ENCODE data around the gene MAP2K3.
"Not testable (repeated sequence)": the region's sequence is repeated elsewhere in the genome, so short reads cannot be mapped to it uniquely, and the experiment has no call there.

The MAP2K3 gene

DNA sequence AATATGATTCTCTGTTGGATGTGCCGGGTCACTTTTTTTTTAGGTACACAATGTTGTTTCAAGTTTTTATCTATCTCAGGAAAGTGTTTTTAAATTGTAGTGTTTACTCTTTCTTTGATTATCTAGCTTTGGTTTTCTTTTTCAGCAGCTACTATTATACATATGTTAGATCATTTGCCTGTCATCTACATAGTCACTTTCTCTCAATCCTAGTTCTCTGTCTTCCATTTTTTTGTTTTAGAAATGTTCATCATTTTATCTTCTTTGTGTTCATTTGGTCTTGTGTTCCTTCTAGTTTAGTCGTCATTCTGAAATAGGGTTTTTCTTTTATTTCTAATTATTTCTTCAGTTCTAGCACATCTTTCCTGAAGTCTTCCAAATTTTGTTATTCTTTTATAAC is 44.3 kb downstream of the MAP2K3 start:
- DNase-seq (ENCODE audit: low read depth in 2 of 2), result not testable (repeated sequence)

DNA sequence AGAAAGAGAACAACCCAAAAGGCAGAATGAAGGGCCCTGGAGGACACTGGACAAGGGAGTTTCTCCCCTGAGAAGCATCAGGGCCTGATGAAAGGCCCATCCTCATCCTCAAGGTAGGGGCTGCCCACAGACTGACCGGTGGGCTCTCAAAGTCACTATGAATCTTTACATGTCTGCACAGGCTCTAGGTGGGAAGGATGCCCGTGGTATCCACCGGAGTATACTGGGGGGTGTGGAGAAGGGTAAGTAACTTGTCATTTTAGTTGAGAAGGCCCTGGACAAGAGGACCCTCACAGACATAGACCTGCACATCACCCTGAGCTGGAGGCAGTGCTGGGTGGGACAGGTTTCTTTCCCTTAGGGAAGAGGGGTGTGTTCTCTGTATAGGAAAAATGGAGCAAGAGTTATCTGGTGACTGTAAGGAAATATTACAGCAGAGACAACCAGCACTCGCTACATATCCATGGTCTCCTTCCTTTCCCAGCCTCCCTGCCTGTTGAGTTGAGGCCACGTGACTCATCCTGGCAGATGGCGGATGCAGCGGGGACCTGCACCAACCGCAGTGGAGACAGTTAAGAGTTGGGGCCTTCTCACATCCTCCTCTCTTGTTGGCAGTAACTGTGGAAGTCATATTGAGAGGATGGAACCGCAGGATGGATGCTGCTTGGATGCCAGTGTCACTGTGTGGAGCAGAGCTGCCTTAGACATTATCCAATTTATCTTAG is 46.1 kb downstream of the MAP2K3 start:
- DNase-seq (ENCODE audit: low read depth in 2 of 2), result no peak

DNA sequence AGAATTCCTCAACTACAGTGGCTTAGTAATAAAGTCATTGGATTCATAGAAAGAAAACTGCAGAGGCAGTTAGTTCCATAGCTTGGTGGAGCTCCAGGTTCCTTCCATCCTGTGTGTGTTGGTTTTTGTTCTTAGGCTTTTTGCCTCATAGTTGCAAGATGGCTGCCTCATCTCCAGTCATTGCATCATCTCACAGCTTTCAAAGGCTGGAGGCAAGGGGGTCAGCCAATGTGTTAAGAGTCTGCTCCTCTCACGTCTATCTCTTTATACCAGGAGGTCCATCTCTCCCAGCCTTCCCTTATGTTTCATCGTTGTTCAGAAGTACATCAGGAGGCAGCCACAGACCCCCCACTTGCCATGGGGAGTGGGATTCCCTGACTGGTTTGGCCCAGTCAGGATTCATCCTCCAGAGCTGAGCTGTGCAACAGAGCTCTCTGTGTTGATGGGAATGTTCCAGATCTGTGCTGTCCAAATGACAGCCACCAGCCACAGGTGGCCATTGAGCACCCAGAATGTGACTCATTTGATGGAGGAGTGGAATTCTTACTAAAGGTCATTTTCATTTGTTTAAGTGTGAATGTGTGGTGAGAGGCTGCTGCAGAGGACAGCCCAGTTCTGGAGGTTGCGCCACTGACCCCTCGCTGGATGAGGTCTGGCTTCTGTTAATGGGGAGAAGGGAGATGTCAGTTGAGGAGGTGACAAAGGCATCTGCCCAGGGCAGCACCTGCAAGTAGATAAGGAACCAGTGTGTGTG is 52.2 kb downstream of the MAP2K3 start:
- not testable (repeated sequence) for DNase-seq (ENCODE audit: low read depth in 2 of 2)

DNA sequence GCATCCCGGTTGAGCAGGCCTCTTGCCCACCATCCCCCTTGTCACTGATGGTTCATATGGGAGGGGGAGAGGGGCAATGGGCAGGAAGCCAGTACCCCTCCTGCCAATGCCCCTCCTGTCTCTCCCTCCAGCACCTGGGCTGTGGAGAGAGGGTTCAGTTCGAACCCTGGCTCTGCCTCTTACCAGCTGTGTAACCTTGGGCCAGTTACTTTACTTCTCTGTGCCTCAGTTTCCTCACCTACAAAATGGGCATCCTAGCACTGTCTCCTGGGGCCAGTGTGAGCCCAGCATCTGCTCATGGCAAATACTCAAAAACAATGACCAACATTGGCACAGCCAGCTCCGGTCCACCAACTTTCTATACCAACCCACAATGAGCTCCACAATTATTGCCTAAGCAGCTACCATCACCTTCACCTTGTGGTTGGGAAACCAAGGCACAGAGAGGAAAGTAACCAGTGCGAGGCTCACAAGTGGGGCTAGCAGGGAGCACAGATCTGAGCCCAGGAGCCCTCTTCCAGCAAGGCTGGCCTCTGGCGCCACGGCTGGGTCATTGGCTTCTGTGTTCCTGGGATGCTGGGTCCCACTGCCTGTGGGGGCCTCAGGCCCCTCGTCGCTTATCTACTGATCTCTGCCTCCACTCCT is 53.6 kb downstream of the MAP2K3 start:
- DNase-seq (ENCODE audit: low read depth in 2 of 2), result not testable (repeated sequence)

DNA sequence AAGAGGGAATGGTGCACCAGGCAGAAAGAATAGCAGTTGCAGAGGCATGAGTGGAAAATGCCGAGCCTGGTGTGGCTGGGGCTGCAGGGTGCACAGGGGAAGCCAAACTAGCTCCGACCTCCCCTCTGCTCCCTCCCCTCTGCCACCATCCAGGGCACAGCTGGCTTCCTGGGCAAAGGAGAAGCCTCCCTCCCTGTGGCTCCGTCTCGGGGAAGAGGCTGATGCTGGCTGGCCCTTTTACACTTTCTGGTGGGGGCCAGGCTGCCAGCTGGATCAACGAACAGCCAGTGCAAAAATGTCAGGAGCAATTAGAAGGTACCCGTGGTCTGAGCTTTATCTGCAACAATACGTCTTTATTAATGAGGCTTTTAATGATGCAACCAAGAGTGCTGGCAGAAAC is 54.5 kb downstream of the MAP2K3 start:
- no peak for DNase-seq (ENCODE audit: low read depth in 2 of 2)

DNA sequence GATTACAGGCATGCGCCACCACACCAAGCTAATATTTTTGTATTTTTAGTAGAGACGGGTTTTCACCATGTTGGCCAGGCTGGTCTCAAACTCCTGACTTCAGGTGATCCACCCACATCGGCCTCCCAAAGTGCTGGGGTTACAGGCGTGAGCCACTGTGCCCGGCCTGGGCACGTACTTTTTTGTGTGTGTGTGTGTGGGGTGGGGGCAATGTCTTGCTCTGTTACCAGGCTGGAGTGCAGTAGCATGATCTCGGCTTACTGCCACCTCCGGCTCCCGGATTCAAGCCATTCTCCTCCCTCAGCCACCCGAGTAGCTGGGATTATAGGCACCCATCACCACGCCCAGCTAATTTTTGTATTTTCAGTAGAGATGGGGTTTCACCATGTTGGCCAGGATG is 55.1 kb downstream of the MAP2K3 start:
- DNase-seq (ENCODE audit: low read depth in 2 of 2), result not testable (repeated sequence)

DNA sequence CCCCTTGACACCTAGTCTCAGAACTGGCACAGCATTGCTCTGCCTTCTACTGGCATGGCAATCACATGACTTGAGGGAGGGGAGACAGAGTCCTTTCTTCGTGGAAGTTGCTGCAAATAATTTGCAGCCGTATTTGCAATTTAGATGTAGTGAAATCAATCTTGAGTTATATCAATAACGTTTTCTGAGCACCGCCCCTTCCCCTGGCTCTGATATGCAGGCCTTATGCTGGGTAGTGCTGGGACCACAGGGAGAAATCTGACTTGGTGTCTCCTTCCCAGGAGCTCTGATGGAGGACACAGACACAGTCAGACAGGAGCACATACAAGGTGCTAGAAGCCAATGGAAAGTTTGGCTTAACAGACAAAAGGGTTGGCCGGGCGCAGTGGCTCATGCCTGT is 55.9 kb downstream of the MAP2K3 start:
- DNase-seq (ENCODE audit: low read depth in 2 of 2), result not testable (repeated sequence)

DNA sequence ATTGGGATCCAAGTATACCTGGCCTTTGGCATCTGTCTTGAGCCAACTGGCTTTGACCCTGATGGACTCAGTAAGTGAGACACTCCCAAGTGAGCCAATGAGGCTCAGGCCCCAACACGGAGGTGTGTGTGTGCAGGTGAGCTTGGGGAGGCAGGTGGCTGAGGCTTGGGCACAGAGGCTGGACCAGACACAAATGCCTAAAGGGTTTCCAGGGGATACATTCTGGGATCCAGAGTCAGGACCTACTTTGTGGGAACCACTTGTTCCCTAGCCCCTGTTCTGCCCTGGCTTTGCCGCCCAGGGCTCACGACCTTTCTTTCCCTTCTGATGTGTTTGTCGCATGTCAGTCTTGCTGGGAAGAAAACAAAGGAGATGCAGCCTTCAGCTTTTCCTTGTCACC is 56.8 kb downstream of the MAP2K3 start:
- not testable (repeated sequence) for DNase-seq (ENCODE audit: low read depth in 2 of 2)

DNA sequence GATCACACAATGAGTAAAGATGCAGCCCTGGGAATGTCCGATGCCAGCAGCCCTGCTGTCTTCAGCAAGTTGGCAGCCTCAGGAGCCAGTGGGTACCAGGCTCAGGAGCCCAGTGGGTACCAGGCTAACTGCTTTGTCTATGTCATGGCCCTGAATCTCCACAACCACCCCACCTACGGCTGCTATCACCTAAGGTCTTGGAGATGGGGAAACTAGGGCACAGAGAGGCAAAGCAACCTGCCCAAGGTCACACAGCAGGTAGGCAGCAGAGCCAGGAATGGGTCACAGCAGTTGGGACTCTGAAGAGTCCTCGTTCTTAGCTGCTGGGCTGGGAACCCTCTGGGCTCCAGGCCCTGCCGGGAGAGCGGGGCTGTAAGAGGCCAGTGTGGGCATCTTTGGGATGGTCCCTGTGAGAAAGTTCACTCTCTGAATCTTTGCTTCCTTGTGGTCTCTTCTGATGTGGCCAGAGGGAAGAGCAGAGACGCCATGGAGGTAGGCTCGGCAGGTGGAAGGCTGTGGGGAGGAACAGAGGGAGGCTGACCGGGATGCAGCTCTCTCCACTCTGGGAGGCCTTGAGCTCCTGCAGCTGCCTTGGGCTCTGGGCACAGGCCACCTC is 57.5 kb downstream of the MAP2K3 start:
- DNase-seq (ENCODE audit: low read depth in 2 of 2), result not testable (repeated sequence)

DNA sequence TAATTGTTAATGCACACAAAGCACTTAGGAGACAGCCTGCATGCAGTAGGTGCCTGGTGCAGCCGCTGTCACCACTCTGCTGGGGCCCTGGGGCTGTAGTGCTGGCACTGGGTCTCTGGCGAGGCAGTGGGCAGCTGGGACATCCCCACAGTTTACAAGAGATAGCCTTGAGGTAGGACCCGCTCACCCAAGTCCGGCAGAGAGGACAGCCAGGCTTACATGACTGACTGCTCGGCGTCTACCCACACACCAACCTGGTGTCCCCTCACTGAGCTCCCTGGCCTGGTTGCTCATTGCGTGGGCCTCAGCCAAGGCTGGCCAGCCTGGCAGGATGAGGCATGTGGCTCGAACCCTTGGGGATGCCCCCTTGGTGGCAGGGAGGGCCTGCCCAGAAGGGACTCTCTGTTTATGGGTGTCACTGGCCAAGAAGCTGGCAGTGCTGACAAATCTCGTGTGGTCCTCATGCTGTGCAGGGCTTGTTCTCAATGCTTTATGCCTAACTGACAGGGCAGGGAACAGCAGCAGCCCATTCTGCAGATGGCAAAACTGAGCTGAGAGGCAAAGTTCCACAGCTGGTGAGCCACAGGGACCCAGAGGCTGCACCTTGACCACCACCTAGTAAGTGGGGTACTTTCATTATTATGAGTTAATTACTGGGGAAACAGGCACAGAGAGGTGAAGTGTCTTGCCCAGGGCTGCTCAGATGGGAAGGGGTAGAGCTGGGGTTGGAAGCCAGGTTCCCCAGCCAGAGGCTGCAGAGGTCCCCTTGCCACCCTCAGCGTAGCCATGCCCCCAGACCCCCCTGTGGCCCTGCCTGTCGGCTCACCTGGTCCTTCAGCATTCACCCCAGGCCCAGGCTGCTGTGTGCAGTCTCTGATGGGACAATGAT is 58.8 kb downstream of the MAP2K3 start:
- not testable (repeated sequence) for DNase-seq (ENCODE audit: low read depth in 2 of 2)

DNA sequence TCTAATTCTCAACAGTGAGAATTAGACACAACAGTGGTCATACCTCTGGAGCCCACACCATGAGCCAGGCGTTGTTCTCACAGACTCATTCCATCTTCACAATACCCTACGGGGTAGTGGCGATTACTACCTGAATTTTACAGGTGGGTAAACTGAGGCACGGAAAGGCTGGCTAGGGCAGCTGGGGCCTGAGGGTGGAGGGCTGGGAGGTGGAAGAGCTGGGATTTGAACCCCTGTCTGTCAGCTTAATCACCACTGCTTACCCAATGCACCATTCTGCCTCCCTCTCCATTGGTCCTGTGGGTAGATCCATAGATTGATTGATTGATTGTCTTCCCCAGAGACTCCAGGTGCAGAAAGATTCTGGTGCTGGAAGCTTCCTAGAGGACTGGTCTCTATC is 60.3 kb downstream of the MAP2K3 start:
- DNase-seq (ENCODE audit: low read depth in 2 of 2), result not testable (repeated sequence)

DNA sequence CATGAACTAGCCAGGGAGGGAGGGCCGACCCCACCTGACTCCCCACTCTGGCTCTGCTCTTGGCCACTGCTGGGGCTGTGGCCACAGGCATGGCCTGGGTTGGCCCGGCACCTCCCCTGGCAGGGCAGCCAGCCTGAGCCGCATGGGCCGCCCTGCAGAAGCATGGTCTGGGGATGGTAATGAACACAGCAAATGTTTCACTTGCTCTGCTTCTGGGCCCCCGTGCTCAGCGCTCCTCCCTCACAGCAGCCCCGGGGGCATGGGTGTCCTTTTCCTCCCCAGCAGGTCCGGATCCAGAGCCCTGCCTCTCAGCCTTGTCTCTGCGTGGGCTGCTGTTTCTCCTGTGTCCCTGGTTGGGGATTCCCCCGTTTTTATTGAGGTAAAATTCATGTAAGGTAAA is 60.7 kb downstream of the MAP2K3 start:
- no peak for DNase-seq (ENCODE audit: low read depth in 2 of 2)

DNA sequence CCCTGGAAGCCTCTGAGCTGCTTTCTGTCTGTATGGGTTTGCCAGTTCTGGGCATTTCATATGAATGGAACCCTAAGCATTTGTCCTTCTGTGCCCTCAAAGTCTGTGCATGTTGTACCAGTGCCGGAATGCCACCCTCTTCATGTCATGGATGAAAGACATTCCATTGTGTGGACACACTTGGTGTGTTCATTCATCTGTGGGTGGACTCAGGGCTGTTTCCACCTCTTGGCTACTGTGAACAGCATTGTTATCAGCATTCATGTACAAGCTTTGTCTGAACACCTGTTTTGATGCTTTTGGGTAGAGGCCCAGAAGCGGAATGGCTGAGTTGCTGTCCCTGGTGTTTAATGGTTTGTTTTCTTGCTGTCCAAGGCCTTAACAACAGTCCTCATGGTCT is 61.6 kb downstream of the MAP2K3 start:
- not testable (repeated sequence) for DNase-seq (ENCODE audit: low read depth in 2 of 2)

DNA sequence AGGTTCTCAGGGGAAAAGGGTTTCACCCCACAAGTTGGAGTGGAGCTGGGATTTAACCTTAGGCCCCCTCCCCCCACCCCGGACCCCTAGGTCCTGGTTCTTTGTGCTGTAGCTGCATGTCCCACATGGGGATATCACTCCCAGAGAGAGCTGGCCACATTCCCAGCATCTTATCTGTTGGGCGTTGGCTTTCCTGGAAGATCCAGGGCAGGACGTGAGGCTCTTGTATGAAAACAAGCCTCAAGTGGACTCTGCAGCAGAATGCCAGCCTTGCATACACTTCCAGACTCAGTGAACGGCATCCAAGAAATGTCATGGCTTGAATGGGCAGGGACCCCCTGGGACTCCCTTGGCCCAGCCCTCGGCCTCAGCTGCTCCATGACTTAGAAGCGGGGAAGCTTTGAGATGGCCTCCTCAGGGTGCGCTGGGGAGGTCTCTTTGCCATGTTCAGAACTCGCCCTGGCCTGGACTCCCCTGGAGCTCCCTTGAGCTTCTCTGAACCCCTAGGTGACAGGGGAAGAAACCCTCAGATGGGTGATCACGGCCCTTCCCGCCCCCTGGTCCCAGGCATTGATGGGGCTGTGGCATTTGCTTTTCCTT is 62.2 kb downstream of the MAP2K3 start:
- DNase-seq (ENCODE audit: low read depth in 2 of 2), result not testable (repeated sequence)

DNA sequence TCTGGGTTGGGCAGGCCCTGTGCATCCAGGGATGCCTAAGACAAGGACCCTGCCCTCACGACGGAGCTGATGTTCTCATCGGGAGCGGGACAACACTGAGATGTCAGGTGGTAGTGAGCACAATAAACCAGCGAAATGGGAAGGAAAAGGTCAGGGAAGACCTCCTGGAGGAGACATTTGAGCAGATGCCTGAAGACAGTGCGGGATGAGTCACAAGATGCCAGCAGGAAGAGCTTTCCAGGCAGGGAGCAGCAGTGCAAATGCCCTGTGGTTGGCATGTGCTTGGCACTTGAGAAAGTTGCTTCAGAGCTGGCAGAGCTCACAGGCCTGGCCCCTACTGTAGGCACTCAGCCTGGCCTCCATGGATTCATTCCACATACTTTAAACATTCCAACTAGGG is 63.1 kb downstream of the MAP2K3 start:
- not testable (repeated sequence) for DNase-seq (ENCODE audit: low read depth in 2 of 2)

DNA sequence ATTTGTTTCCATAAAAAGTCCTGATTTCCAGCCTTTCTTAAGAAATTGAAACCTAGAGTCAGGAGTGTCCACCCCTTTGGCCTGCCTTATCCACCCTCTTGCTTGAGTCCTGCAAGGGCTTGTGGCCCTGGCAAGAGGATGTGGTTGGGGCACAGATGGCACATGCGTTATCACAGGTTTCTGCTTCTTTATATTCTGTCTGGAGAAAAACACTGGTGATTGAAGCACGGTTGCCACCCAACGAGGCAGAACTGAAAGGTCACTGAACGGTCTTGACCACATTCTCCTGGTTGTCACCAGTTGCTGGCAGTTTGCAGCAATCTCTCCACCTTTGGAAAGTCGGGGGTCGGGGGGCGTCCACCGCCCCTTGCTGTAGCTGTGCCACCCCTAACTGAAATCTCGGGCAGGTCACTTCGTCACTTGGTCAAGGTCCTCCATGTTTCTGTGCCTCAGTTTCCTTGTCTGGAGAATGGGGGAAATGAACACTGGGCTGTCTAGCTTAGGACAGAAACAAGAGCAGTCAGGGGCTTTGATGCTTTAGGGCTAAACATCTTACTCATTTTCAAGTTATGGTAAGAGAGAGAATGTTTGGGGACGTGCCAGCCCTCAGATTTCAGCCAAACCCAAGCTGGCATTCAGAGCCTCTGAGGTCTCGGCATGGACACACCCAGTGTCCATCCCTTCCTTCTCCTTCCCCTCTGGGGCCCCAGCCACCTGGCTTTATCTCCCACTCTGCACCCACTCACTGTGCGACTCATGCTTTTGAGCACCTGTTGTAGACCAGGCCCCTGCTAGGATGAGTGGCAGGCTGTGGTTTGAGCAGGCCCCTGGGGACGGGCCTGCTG is 63.8 kb downstream of the MAP2K3 start:
- DNase-seq (ENCODE audit: low read depth in 2 of 2), result not testable (repeated sequence)

DNA sequence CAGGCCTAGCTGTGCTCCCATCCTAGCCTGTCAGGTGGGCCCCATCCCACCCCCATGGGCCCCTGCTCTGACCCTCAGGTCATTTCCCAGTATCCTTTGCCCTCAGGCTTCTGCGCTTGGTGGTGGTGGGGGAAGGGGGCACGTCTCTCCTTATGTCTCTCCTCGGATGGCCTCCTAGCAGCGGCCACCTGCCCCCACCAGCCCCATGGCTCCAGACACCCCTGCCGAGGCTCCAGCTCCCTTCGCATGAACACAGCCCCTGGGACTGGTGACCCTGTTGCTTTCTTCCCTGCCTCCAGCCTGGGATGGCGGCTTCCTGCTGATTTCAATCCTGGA is 64.4 kb downstream of the MAP2K3 start:
- not testable (repeated sequence) for DNase-seq (ENCODE audit: low read depth in 2 of 2)

DNA sequence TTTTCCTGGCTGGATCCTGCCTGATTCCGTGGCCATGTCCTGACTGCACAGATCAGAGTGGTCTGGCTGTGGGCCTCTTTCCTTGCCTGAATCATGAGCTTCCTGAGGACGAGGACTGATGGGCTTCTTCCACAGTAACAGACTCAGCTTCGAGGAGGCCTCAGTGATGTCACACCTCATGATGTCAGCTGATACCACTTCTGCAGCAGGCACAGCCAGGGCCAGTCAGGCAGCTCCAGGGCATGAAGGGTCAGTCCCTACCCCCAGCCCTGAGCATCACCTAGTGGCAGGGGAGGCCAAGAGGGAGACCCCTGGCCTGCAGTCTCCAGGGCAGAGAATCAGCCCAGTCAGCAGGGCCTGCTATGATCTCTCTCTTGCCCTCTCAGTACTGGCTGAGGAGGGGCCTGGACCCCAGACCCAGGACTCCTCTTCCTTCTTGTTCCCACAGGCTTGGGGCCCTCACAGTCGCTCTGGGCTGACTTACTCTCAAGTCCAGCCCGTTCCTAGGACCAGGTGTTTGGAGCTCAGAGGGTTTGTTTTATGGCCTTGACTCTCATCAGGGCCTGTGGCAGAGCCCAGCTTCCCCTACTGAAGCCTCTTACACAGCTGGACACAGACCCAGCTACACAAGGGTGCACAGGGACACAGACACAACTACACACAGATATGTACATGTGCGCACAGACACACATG is 65.0 kb downstream of the MAP2K3 start:
- DNase-seq (ENCODE audit: low read depth in 2 of 2), result not testable (repeated sequence)

DNA sequence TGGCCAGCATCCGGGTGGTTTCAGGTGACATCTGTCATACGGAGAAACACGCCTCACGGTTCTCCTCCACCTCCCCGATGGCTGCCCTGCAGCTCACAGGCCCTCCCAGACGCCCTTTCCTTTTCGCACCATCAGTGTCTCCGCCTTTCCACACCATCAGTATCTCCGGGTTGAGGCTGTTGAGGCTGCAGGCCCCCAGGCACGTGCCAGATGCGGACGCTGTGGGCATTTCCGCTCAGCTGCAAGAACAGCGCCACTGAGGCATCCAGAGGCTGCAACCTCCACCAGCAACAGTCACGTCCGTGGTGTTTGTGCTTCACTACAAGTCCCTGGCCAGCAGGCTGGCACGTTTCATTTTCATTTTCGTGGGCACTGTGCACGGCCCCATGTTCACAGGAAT is 66.0 kb downstream of the MAP2K3 start:
- DNase-seq (ENCODE audit: low read depth in 2 of 2), result not testable (repeated sequence)

Data from activated CD8-positive, alpha-beta memory T cell treated with anti-CD3 and anti-CD28 coated beads for 4 hours (primary cell).